HG02840 (cell line): ENCODE results near the gene M1AP.
"Not testable (repeated sequence)": the region's sequence is repeated elsewhere in the genome, so short reads cannot be mapped to it uniquely, and the experiment has no call there.

Source experiments
- ATAC-seq: cut with Tn5 transposase; IDR thresholded peaks from one replicate; pipeline ENCODE4 v1.9.1; 2021; ENCODE audit warnings: mild to moderate bottlenecking, moderate library complexity, moderate number of reproducible peaks; ENCODE audit not compliant: unreplicated experiment, low FRiP score

Gene M1AP

GRCh38 chr2:74569686-74570085 lies 78.4 kb downstream of the M1AP start:
- no peak for ATAC-seq

GRCh38 chr2:74567881-74568280 lies 80.2 kb downstream of the M1AP start:
- ATAC-seq = no peak

DNA sequence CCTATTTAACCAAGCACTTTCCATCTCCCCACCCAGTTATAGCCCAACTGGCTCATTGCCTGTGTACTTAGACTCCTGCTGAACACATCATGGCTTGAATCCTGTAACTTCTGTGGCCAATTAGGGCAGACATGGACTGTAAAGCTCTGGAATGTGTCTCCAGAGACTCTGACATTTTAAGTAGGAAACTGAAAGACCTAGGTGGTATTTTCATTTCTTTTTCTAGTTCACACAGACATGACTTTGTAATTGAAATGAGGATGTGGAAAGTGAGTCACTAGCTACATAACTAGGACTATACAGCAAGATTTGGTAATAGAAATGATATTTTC lies 81.4 kb downstream of the M1AP start:
- ATAC-seq = no peak

- ATAC-seq = no peak
Observed at GRCh38 chr2:74566076-74566753, 81.9 kb downstream of the M1AP start.

DNA sequence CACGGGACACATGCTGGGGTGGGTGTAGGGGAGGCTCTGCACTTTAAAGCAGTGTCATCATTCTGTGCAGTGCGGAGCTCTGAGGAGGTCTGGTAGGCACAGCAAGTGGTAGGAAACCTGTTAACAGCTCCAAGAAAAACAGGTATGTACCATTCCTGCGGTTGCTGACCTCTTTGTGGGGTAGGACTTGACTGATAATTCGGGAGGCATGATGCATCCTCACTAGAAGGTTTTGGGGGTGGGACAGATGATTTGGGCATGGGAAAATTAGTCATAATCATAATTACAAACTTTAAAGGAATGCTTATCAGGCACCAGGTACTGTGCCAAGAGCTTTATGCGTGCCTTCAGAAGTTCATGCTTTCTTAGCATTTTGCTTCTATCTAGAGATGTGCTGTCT lies 83.9 kb downstream of the M1AP start:
- ATAC-seq = no peak

DNA sequence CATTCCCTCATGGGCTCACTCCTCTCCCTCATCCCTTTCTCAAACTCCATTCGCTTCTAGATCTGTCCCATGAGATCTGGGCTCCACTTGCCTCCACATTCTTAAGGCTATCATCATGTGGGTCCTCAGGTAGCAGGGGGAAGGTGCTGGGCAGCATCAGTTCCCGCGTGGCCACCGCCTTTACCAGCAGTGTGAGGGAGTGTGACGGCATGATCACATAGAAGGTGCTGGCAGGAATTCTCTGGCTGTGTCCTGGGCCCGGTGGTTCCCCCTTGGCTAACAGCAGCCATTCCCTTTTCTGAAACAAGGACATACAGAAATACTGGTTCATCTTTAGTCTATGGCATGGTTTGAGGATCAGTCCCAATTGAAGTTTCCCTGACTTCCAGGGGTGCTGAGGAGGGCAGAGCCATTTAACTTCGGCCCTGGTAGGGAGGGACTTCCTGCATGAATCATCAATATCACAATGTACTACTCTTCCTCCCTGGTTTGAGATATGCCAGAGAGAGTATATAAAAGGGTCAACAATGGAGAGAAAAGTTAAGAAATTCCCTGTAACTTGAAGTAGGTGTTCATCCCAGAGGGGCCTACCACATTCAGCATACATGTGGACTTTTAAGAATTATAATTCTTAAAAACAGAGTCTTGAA lies 85.9 kb downstream of the M1AP start:
- ATAC-seq = no peak

DNA sequence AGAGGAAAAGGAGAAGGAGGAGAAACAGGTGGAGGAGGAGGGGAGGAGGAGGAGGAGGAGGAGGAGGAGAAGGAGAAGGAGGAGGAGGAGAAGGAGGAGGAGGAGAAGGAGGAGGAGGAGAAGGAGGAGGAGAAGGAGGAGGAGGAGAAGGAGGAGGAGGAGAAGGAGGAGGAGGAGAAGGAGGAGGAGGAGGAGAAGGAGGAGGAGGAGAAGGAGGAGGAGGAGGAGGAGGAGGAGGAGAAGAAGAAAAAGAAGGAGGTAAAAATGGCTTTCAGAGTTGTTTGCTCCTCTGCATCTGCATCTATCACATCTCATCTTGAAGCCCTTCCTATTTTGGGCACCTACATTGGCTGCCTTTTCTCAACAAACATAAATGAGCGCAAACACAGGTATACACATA lies 87.1 kb downstream of the M1AP start:
- not testable (repeated sequence) for ATAC-seq

DNA sequence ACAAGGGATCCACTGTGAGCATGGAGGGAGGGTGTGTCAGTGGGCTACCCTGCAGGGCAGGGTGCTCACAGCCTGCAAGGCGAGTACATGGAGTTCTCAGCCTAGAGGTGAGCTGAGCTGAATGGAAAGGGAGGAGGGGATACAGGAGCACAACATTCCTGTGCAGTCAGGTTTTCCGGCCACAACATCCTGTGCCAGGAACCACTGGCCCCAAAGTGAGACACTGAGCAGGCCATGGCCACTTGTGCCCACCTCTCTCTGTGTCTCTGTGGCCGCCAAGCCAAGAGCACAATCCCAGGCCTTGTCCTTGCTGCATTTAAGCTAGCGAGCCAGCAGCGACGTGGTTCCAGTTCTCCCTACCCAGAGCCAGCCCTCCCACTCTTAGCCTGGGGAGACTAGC lies 87.5 kb downstream of the M1AP start:
- ATAC-seq = no peak

DNA sequence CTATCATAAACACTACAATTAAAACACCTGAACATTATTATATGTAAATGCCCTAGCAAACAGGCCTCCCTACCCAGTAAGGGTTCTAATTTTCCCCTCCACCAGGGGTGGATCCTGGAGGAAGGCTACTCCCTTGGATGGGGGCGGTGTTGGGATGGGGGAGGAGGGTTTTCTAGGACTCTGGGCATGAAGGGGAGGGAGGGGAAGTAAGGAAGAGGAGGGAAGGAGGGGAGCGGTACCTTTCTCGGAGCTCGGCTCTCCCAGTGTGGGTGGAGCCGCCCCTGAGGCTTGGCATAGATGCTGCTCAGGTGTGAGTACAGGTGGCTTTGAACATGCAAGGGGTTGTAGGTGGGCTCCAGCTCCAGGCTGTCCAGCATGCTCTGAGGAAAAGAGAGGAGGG lies 88.2 kb downstream of the M1AP start:
- ATAC-seq = no peak

DNA sequence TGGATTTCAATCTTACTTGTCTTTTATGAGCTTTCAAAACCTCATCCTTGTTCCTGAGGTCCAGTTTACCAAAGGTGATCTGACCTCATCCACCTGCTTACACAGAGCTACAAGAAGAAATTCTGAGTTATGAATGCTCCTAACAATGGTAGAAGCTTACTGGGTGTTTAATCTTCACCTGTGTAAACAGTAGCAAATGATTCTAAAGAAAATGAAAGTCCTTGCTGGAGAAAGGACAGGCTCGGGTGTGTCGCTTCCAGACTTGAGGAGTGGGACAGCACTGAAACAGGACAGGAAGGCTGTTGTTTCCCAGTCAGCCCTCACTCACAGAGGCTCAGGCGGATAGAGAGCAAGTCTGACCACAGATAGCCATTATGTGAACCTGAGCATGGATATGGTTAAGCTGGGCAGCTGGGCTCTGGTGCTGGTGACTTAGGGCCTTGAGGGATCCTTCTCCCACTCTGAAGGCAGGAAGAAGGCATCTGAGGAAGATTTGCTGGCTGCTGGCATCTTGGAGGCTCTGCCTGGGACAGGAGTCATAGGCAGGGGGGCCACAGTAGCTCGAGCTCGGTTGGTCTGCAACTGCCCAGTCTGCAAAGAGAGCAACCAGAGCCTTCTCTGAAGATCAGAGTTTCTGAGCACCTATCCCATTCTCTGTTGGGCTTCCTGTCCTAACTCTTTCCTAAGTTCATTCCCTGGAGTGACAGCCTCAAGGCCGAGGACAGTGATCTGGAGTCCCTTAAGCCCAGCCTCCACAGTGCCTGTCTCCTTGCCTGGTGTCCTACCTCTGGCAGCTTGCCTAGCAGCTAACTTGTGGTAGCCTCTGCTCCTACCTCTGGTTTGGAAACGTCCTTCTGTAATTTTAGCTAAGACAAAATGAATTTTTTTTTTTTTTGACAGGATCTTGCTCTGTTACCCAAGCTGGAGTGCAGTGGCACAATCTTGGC lies 89.6 kb downstream of the M1AP start:
- ATAC-seq = no peak

DNA sequence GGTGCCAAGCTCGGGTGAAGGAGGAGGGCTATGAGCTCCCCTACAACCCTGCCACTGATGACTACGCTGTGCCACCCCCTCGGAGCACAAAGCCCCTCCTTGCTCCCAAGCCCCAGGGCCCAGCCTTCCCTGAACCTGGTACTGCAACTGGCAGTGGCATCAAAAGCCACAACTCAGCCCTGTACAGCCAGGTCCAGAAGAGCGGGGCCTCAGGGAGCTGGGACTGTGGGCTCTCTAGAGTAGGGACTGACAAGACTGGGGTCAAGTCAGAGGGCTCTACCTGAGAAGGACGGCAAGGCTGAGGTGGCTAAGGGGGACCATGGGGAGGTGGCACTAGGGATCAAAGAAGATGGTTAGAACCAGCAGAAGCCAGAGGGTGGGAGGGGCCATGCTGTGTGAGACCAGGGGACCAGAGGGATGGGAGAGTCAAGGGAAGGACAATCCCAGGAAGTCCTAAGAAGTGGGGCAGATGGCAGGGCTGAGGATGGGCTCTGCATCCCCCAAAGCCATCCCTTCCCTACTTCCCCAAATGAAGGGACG lies 91.2 kb downstream of the M1AP start:
- no peak for ATAC-seq

DNA sequence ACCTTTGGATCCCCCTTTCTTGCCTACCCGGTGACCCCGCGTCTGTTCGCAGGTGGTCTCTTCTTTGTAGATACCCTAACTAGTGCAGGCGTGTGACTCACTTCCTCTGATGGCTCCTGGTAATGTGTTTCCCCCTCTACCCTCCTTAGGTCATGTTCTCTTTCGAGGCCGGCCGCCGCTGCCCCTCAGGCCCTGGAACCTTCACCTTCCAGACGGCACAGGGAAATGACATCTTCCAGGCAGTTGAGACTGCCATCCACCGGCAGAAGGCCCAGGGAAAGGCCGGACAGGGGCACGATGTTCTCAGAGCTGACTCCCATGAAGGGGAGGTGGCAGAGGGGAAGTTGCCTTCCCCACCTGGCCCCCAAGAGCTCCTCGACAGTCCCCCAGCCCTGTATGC lies 92.0 kb downstream of the M1AP start:
- no peak for ATAC-seq

- no peak for ATAC-seq
Observed at GRCh38 chr2:74555610-74556103, 92.5 kb downstream of the M1AP start.

- peak; percentile 40 for ATAC-seq
Observed at GRCh38 chr2:74554820-74555531, 93.2 kb downstream of the M1AP start.

DNA sequence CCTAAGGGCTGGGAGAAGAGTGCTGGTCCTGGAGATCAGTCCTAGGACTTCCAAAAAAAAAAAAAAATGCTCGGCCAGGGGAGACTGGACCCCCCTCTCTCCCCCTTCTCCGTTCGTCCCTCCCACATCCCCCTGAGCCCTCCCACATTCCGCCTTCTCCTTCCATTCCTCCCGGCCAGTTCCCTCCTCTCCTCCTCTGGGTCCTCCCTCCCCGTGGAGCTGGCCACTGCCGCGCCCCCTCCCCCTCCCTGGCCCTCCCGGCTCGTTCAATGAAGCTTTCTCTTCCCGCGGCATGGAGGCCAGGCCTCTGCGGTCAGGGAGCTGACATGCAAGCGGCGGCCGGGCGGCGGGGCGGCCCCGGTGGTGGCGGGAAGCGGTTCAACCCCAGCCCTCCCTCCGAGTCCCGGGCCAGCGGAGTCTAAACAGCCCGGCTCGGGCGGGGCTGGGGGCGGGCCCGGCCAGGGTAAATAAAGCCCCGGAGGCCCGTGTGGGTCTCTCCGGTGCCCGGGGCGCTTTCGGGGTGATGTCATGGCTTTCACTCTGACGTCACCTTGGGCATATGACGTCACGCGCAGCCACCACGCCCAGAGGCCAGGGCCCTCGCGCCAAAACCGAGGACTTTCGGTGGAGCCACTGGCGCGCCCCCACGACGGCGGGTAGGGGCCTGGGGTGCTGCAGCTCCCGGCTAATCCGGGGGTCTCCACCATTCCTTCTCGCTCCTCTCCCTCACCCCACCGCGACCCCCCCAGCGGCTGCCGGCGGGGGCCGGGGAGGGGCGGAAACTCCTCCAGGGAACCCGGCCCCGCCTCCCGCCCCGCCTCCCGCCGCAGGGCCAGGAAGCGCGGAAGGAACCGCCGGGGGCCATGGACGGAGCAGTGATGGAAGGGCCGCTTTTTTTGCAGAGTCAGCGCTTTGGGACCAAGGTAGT lies 94.0 kb downstream of the M1AP start, which contains the start of the genes DOK1 and LOXL3:
Gene DOK1, plus strand, starts transcription at position 829 of the 928 bp plus-strand sequence. Its CDS starts 35 bp downstream, at position 864.
Gene LOXL3, minus strand, starts transcription at position 51 of the 928 bp plus-strand sequence. CDS start 1,308 bp downstream, outside the sequence.
- peak; percentile 54 for ATAC-seq

DNA sequence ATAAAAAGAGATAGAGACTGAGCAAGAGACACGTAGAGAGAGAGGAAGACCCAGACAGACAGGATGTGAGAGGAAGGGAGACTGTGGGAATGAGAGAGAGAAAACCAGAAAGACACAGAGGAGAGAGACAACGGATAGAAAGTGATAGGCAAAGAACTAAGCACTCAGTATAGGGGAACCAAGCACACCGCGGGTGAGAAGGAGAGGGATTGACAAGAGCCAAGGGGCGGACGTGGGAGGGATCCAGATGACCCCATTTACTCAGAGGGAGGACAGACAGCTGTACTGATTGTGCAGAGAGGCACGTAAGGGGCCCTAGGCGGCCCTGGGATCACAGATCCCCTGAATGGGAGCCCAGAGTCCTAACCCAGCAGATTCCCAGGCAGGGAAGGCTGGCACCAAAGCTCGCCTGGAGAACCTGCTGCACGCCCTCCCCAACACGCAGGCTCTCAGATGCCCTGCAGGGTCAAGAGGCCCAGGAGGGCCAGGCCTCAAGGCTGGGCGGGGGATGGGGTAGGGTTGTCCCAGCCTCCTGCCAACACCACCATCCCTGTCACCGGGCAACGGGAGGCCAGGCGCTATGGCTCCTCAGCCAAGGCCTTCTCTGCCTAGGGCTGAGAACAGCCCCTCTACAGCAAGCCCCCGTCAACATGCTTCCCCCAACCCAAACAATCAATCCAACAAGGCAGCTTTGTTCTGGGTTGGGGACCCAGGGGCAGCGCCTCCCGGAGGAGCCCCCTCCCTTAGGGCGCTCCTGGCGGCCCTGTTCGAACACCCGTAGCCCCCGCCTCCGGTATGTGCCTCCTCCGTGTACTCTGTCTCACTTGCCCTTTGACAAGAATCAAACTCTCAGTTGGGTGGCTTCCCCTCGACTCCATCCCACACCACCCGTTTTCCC lies 95.0 kb downstream of the M1AP start:
- ATAC-seq = no peak

- no peak for ATAC-seq
Observed at GRCh38 chr2:74551942-74552913, 95.9 kb downstream of the M1AP start.
